HepG2 (cell line): ENCODE measurements around the gene CKS2. TPM values are rescaled to one million over a fixed set of nuclear protein-coding genes. Genes with fewer than 3 reads are reported as not detected.

Experiments
- AHDC1 ChIP-seq: sonication (generic); formaldehyde crosslinking; IDR thresholded peaks from 2 replicates; pipeline ENCODE4 v1.5.1; 2020; ENCODE audit warnings: mild to moderate bottlenecking, missing genetic modification reagents, borderline replicate concordance
- CREBL2 ChIP-seq: sonication (generic); formaldehyde crosslinking; IDR thresholded peaks from 2 replicates; pipeline ENCODE4 v1.8.1; 2023; ENCODE audit warnings: missing genetic modification reagents, mild to moderate bottlenecking, borderline replicate concordance
- DDIT3 ChIP-seq: sonication (generic); formaldehyde crosslinking; IDR thresholded peaks from 2 replicates; pipeline ENCODE4 v1.4.0; 2020; ENCODE audit warnings: mild to moderate bottlenecking, missing genetic modification reagents
- ETS1 ChIP-seq: sonication (generic); formaldehyde crosslinking; IDR thresholded peaks from 2 replicates; pipeline ENCODE4 v1.4.0; 2020; ENCODE audit warnings: missing genetic modification reagents
- FLYWCH1 ChIP-seq: sonication (generic); formaldehyde crosslinking; IDR thresholded peaks from 2 replicates; pipeline ENCODE4 v1.8.1; 2023; ENCODE audit warnings: mild to moderate bottlenecking, missing genetic modification reagents
- FOSL1 ChIP-seq: sonication (generic); formaldehyde crosslinking; IDR thresholded peaks from 2 replicates; pipeline ENCODE4 v1.9.0; 2021; ENCODE audit warnings: missing genetic modification reagents, borderline replicate concordance
- HNRNPL ChIP-seq: fragments of 200-400 bp; formaldehyde crosslinking; IDR thresholded peaks from 2 replicates; pipeline ENCODE4 v1.6.1; 2017; ENCODE audit warnings: mild to moderate bottlenecking, low read depth, low read length
- IRF9 ChIP-seq: sonication (generic); formaldehyde crosslinking; IDR thresholded peaks from 2 replicates; pipeline ENCODE4 v1.8.0; 2022; ENCODE audit warnings: missing genetic modification reagents, mild to moderate bottlenecking, borderline replicate concordance
- JUN ChIP-seq: sonication (generic); formaldehyde crosslinking; IDR thresholded peaks from 2 replicates; pipeline ENCODE4 v1.4.0; 2020; ENCODE audit warnings: mild to moderate bottlenecking, missing genetic modification reagents
- SALL1 ChIP-seq: sonication (generic); formaldehyde crosslinking; IDR thresholded peaks from 2 replicates; pipeline ENCODE4 v1.8.0; 2022; ENCODE audit warnings: mild to moderate bottlenecking, missing genetic modification reagents
- THAP8 ChIP-seq: sonication (generic); formaldehyde crosslinking; IDR thresholded peaks from 2 replicates; pipeline ENCODE4 v1.5.1; 2020; ENCODE audit warnings: missing genetic modification reagents, mild to moderate bottlenecking, borderline replicate concordance
- ZFP90 ChIP-seq: sonication (generic); formaldehyde crosslinking; IDR thresholded peaks from 2 replicates; pipeline ENCODE4 v1.8.0; 2022; ENCODE audit warnings: missing genetic modification reagents, mild to moderate bottlenecking, inconsistent platforms, borderline replicate concordance
- ZMAT5 ChIP-seq: sonication (generic); formaldehyde crosslinking; IDR thresholded peaks from 2 replicates; pipeline ENCODE4 v1.5.0; 2020; ENCODE audit warnings: mild to moderate bottlenecking, low read depth, missing genetic modification reagents, borderline replicate concordance
- ZMYM4 ChIP-seq: sonication (generic); formaldehyde crosslinking; IDR thresholded peaks from 2 replicates; pipeline ENCODE4 v1.8.1; 2023; ENCODE audit warnings: mild to moderate bottlenecking, missing genetic modification reagents
- ZNF296 ChIP-seq: sonication (generic); formaldehyde crosslinking; conservative IDR thresholded peaks from 2 replicates; pipeline ENCODE4 v1.5.0; 2020; ENCODE audit warnings: mild to moderate bottlenecking, missing genetic modification reagents
- ZNF761 ChIP-seq: sonication (generic); formaldehyde crosslinking; conservative IDR thresholded peaks from 2 replicates; pipeline ENCODE4 v1.4.0; 2020; ENCODE audit warnings: mild to moderate bottlenecking, missing genetic modification reagents
- polyA plus RNA-seq, 8 experiments: library from polyadenylated mRNA; depleted of rRNA in 3 of 8; stranded (reverse) in 7 of 8; unstranded in 1 of 8; fragments of >200 nt; fragmentation: Illumina TruSeq in 4 of 8; extraction: Trizol in 4 of 8; gene quantifications; 2 replicates each; pipeline versions ENCODE4 v1.2.1 to v1.2.3, GENCODE V29; 2011 to 2016; ENCODE audit warnings: low read depth in 4 of 8, missing spikeins in 1 of 8, mixed read lengths in 1 of 8; ENCODE audit not compliant: insufficient read depth in 1 of 8
- total RNA-seq, 5 experiments: library from RNA; depleted of rRNA; stranded (reverse); fragments of >200 nt; fragmentation: Illumina TruSeq; extraction: Trizol; gene quantifications; 2 replicates each; pipeline ENCODE4 v1.2.3, GENCODE V29; 2016; ENCODE audit warnings: low read depth in 1 of 5

The CKS2 gene
- total and polyA plus RNA-seq, 2 of the 13 experiments (the other 11 are each of a cell fraction or from before 2014, with no cell fraction given), result 251 to 317 TPM

GRCh38 chr9:89310475-89311345, at the start of gene CKS2 (continued):
- TF ChIP-seq SALL1 (CRISPR knock-in tag) (peak; percentile 72), CREBL2 (peak; percentile 84; the same call in 1 of the 2 replicates), THAP8 (CRISPR knock-in tag) (0 out of 2 replicates have a peak, but pooled peaks have one; percentile 43), ZFP90 (0 out of 2 replicates have a peak, but pooled peaks have one; percentile 13), AHDC1 (no peak), ZMAT5 (no peak), ZNF761 (no peak), JUN (CRISPR knock-in tag) (peak; percentile 11; the same call in 1 of the 2 replicates), IRF9 (no peak; the same call in 1 of the 2 replicates), ZNF296 (no peak), FLYWCH1 (CRISPR knock-in tag) (no peak), ZMYM4 (CRISPR knock-in tag) (peak; percentile 96), ETS1 (CRISPR knock-in tag) (no peak), HNRNPL (peak; percentile 77; the same call in 1 of the 2 replicates), DDIT3 (no peak), FOSL1 (no peak)
